DND-41 (cell line): ENCODE results near the gene ARHGEF38.

ENCODE experiments used
- EZH2 ChIP-seq: IDR thresholded peaks from 3 replicates; pipeline ENCODE4 v1.6.1; 2012; ENCODE audit warnings: borderline replicate concordance, low read depth, mild to moderate bottlenecking, moderate library complexity, low read length, inconsistent platforms; ENCODE audit not compliant: severe bottlenecking
- TF ChIP-seq, protein P1 (sequence below): IDR thresholded peaks from 2 replicates; pipeline ENCODE4 v1.5.1; 2012; ENCODE audit warnings: borderline replicate concordance, low read length, moderate library complexity, mild to moderate bottlenecking; ENCODE audit not compliant: poor library complexity, severe bottlenecking; ENCODE audit errors: extremely low read depth

DNA sequence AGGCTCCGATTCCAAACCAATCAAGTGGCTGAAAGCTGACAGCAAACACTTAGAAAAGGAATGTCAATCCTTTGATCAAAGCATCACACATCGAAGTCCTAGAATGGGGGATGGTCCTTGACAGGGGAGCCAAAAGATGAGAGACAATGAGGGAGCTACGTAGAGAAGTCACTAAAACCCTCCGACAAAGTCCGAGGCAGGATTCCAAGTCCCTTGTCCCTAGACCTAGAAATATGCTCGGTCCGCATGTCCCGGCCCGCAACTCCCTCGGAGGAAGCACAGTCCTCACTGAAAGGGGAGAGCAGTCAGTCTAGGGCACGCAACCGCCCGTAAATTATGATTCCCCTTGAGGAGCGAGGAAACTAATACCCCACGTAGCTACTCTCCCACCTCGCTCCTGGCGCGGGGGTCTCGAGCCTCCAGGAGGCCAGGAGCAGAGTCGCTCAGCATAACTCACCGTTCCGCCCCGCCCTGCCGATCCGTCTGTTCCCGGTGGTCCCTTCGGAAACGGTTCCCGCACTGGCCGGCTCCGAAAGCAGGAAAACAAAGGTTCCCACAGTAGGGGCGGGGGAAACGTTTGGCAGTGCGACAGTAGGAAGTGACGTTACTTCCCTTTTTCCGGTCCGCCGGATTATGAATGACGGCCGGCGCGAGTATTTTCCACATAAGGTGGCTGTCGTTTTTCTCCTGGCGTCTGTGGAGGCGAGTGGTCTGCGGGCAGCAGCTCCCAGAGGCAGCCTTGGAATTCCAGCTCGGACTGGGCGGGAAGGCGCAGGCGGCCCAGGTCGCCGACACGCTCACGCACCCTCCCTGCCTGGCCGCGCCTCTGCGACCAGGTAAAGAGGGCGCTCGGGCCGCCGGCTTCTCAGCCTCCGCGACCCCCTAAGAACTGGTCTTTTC is 156.0 kb downstream of the ARHGEF38 start, which contains the start of the genes GSTCD and INTS12:
- TF ChIP-seq, protein P1, sequence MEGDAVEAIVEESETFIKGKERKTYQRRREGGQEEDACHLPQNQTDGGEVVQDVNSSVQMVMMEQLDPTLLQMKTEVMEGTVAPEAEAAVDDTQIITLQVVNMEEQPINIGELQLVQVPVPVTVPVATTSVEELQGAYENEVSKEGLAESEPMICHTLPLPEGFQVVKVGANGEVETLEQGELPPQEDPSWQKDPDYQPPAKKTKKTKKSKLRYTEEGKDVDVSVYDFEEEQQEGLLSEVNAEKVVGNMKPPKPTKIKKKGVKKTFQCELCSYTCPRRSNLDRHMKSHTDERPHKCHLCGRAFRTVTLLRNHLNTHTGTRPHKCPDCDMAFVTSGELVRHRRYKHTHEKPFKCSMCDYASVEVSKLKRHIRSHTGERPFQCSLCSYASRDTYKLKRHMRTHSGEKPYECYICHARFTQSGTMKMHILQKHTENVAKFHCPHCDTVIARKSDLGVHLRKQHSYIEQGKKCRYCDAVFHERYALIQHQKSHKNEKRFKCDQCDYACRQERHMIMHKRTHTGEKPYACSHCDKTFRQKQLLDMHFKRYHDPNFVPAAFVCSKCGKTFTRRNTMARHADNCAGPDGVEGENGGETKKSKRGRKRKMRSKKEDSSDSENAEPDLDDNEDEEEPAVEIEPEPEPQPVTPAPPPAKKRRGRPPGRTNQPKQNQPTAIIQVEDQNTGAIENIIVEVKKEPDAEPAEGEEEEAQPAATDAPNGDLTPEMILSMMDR = no peak
- TF ChIP-seq EZH2 = no peak
